Measurements from ENCODE around the gene INPP5E. TPM values are rescaled to one million over a fixed set of nuclear protein-coding genes. Genes with fewer than 3 reads are reported as not detected.

INPP5E gene
- total and polyA plus RNA-seq, 2 experiments from 2014 or later = 5.3 to 7.1 TPM

GRCh38 chr9:136462664-136463063 lies 23.0 kb upstream of the INPP5E start:
- peaks cover 5% of the 10 kb centered on the region for H4K20me1 ChIP-seq (ENCODE audit: insufficient read depth, poor library complexity, severe bottlenecking)
- H3K36me3 ChIP-seq (replicated peaks; ENCODE audit: insufficient read depth, low read depth) = peaks cover 6% of the 10 kb centered on the region
- H3K4me2 ChIP-seq = no peak overlapping the region
- TF ChIP-seq CTCF (IDR thresholded peaks at IDR 0.05; ENCODE audit: poor library complexity) (no peak), EZH2phosphoT487 (IDR thresholded peaks at IDR 0.05; ENCODE audit: low read depth, severe bottlenecking, unreplicated experiment) (no peak), EZH2 (IDR thresholded peaks at IDR 0.05; ENCODE audit: borderline replicate concordance) (no peak)
- H3K4me3 ChIP-seq = no peak overlapping the region
- WGBS (ENCODE audit: low lambda C conversion rate, missing lambda C conversion rate) = over 99% methylated on average over 17 of the region's 17 CpGs
- H3K9me2 ChIP-seq (replicated peaks; ENCODE audit: insufficient read depth) = no peaks in the 10 kb centered on the region
- no peak overlapping the region for H2AFZ ChIP-seq
- no peaks in the 10 kb centered on the region for H3K9me3 ChIP-seq (ENCODE audit: low read depth)
- H3K27me3 ChIP-seq = no peaks in the 10 kb centered on the region
- H3K27ac ChIP-seq = no peak overlapping the region
- peaks cover 13% of the 10 kb centered on the region for H3K79me2 ChIP-seq
- no peaks in the 10 kb centered on the region for H3K4me1 ChIP-seq (ENCODE audit: insufficient read depth)
- no peak for DNase-seq (ENCODE audit: low spot score)

GRCh38 chr9:136460772-136461325 lies 21.2 kb upstream of the INPP5E start:
- H3K27me3 ChIP-seq = no peaks in the 10 kb centered on the region
- H2AFZ ChIP-seq = no peak overlapping the region
- DNase-seq (ENCODE audit: low spot score) = no peak
- H4K20me1 ChIP-seq (ENCODE audit: insufficient read depth, poor library complexity, severe bottlenecking) = no peaks in the 10 kb centered on the region
- H3K36me3 ChIP-seq (replicated peaks; ENCODE audit: insufficient read depth, low read depth) = peaks cover 6% of the 10 kb centered on the region
- H3K4me2 ChIP-seq = no peak overlapping the region
- peaks cover 8% of the 10 kb centered on the region for H3K79me2 ChIP-seq
- H3K27ac ChIP-seq = no peak overlapping the region
- H3K9me3 ChIP-seq (ENCODE audit: low read depth) = no peaks in the 10 kb centered on the region
- no peak overlapping the region for H3K4me3 ChIP-seq
- whole genome bisulfite sequencing (ENCODE audit: low lambda C conversion rate, missing lambda C conversion rate) = 99% methylated on average over 23 of the region's 23 CpGs
- no peaks in the 10 kb centered on the region for H3K9me2 ChIP-seq (replicated peaks; ENCODE audit: insufficient read depth)
- H3K4me1 ChIP-seq (ENCODE audit: insufficient read depth) = no peaks in the 10 kb centered on the region
- TF ChIP-seq EZH2phosphoT487 (IDR thresholded peaks at IDR 0.05; ENCODE audit: low read depth, severe bottlenecking, unreplicated experiment) (no peak), EZH2 (IDR thresholded peaks at IDR 0.05; ENCODE audit: borderline replicate concordance) (no peak), CTCF (IDR thresholded peaks at IDR 0.05; ENCODE audit: poor library complexity) (no peak)

- no peaks in the 10 kb centered on the region for H3K9me3 ChIP-seq (ENCODE audit: low read depth)
- H3K4me1 ChIP-seq (ENCODE audit: insufficient read depth) = no peaks in the 10 kb centered on the region
- no peak overlapping the region for H3K27ac ChIP-seq
- 98% methylated on average over 28 of the region's 28 CpGs for WGBS (ENCODE audit: low lambda C conversion rate, missing lambda C conversion rate)
- H3K4me3 ChIP-seq = no peak overlapping the region
- no peaks in the 10 kb centered on the region for H3K27me3 ChIP-seq
- peaks cover 3% of the 10 kb centered on the region for H3K36me3 ChIP-seq (replicated peaks; ENCODE audit: insufficient read depth, low read depth)
- H3K79me2 ChIP-seq = peaks cover under 1% of the 10 kb centered on the region
- no peak overlapping the region for H3K4me2 ChIP-seq
- no peak for TF ChIP-seq CTCF (IDR thresholded peaks at IDR 0.05; ENCODE audit: poor library complexity)
- TF ChIP-seq EZH2phosphoT487 (IDR thresholded peaks at IDR 0.05; ENCODE audit: low read depth, severe bottlenecking, unreplicated experiment) = no peak
- TF ChIP-seq EZH2 (IDR thresholded peaks at IDR 0.05; ENCODE audit: borderline replicate concordance) = no peak
- H4K20me1 ChIP-seq (ENCODE audit: insufficient read depth, poor library complexity, severe bottlenecking) = no peaks in the 10 kb centered on the region
- no peak for DNase-seq (ENCODE audit: low spot score)
- H3K9me2 ChIP-seq (replicated peaks; ENCODE audit: insufficient read depth) = no peaks in the 10 kb centered on the region
- H2AFZ ChIP-seq = no peak overlapping the region
Observed at GRCh38 chr9:136459425-136459824, 19.8 kb upstream of the INPP5E start.
